SK-N-SH treated with all-trans-retinoic acid at 6 μM for 48 hours (cell line): ENCODE results near the gene NTNG1.

Source experiments
- ATAC-seq: fragments of 200-7000 bp; cut with Tn5 transposase; 3 replicates; pipeline ENCODE4 v1.9.1; 2020; ENCODE audit warnings: mild to moderate bottlenecking, moderate library complexity
- ARNTL ChIP-seq: fragments of 450-650 bp; formaldehyde crosslinking; IDR thresholded peaks from 2 replicates; pipeline ENCODE4 v1.5.0; 2020; ENCODE audit warnings: low read depth, mild to moderate bottlenecking, moderate library complexity, borderline replicate concordance
- BACH2 ChIP-seq: fragments of 250-450 bp; sonication (Bioruptor Pico); IDR thresholded peaks from 2 replicates; pipeline ENCODE4 v1.9.0; 2021; ENCODE audit warnings: mild to moderate bottlenecking, borderline replicate concordance
- CSDC2 ChIP-seq: fragments of 250-450 bp; sonication (Bioruptor Pico); IDR thresholded peaks from 2 replicates; pipeline ENCODE4 v1.5.0; 2020; ENCODE audit warnings: mild to moderate bottlenecking, moderate library complexity
- ESRRG ChIP-seq: fragments of 250-450 bp; sonication (Bioruptor Pico); IDR thresholded peaks from 2 replicates; pipeline ENCODE4 v1.6.1; 2021; ENCODE audit warnings: mild to moderate bottlenecking
- GLIS3 ChIP-seq: fragments of 250-450 bp; sonication (Bioruptor Pico); IDR thresholded peaks from 2 replicates; pipeline ENCODE4 v1.5.0; 2020; ENCODE audit warnings: mild to moderate bottlenecking, moderate library complexity
- ISL1 ChIP-seq: fragments of 250-450 bp; sonication (Bioruptor Pico); IDR thresholded peaks from 2 replicates; pipeline ENCODE4 v2.1.2; 2022; ENCODE audit warnings: mild to moderate bottlenecking, moderate library complexity
- OSR1 ChIP-seq: fragments of 250-450 bp; sonication (Bioruptor Pico); IDR thresholded peaks from 2 replicates; pipeline ENCODE4 v1.8.0; 2022; ENCODE audit warnings: moderate library complexity, mild to moderate bottlenecking, inconsistent platforms
- PPARA ChIP-seq: fragments of 250-450 bp; sonication (Bioruptor Pico); IDR thresholded peaks from 2 replicates; pipeline ENCODE4 v1.5.0; 2020; ENCODE audit warnings: mild to moderate bottlenecking, borderline replicate concordance
- RARB ChIP-seq: fragments of 250-450 bp; sonication (Bioruptor Pico); IDR thresholded peaks from 2 replicates; pipeline ENCODE4 v1.8.0; 2021; ENCODE audit warnings: mild to moderate bottlenecking, moderate library complexity
- SNAI2 ChIP-seq: fragments of 250-450 bp; sonication (Bioruptor Pico); IDR thresholded peaks from 2 replicates; pipeline ENCODE4 v1.5.0; 2020; ENCODE audit warnings: mild to moderate bottlenecking, moderate library complexity
- TCF4 ChIP-seq: fragments of 250-450 bp; sonication (Bioruptor Pico); IDR thresholded peaks from 2 replicates; pipeline ENCODE4 v1.8.0; 2021; ENCODE audit warnings: mild to moderate bottlenecking, moderate library complexity, borderline replicate concordance
- TOX ChIP-seq: fragments of 250-450 bp; sonication (Bioruptor Pico); IDR thresholded peaks from 2 replicates; pipeline ENCODE4 v1.8.0; 2021; ENCODE audit warnings: mild to moderate bottlenecking, moderate library complexity, borderline replicate concordance
- ZC3H10 ChIP-seq: fragments of 250-450 bp; sonication (Bioruptor Pico); IDR thresholded peaks from 2 replicates; pipeline ENCODE4 v1.5.1; 2021; ENCODE audit warnings: mild to moderate bottlenecking, moderate library complexity
- ZFP3 ChIP-seq: fragments of 250-450 bp; sonication (Bioruptor Pico); IDR thresholded peaks from 2 replicates; pipeline ENCODE4 v1.5.0; 2020; ENCODE audit warnings: mild to moderate bottlenecking, moderate library complexity
- ZFP30 ChIP-seq: fragments of 450-650 bp; formaldehyde crosslinking; IDR thresholded peaks from 2 replicates; pipeline ENCODE4 v1.5.0; 2022; ENCODE audit warnings: mild to moderate bottlenecking, moderate library complexity
- ZNF565 ChIP-seq: fragments of 450-650 bp; formaldehyde crosslinking; conservative IDR thresholded peaks from 2 replicates; pipeline ENCODE4 v1.5.0; 2020; ENCODE audit warnings: low read depth, mild to moderate bottlenecking, moderate library complexity
- ZNF70 ChIP-seq: fragments of 450-650 bp; formaldehyde crosslinking; IDR thresholded peaks from 2 replicates; pipeline ENCODE4 v1.5.0; 2020; ENCODE audit warnings: mild to moderate bottlenecking, moderate library complexity
- ZNF8 ChIP-seq: fragments of 450-650 bp; formaldehyde crosslinking; IDR thresholded peaks from 2 replicates; pipeline ENCODE4 v1.5.0; 2020; ENCODE audit warnings: mild to moderate bottlenecking, moderate library complexity
- TF ChIP-seq, protein P1 (sequence below): fragments of 250-450 bp; sonication (Bioruptor Pico); IDR thresholded peaks from 2 replicates; pipeline ENCODE4 v1.5.1; 2020; ENCODE audit warnings: low read depth, mild to moderate bottlenecking, moderate library complexity
- TF ChIP-seq, protein P2 (sequence below): fragments of 250-450 bp; sonication (Bioruptor Pico); IDR thresholded peaks from 2 replicates; pipeline ENCODE4 v1.5.1; 2021; ENCODE audit warnings: mild to moderate bottlenecking, moderate library complexity
- TF ChIP-seq, protein P3 (sequence below): fragments of 250-450 bp; sonication (Bioruptor Pico); IDR thresholded peaks from 2 replicates; pipeline ENCODE4 v1.8.0; 2021; ENCODE audit warnings: low read depth, mild to moderate bottlenecking, moderate library complexity, borderline replicate concordance
- TF ChIP-seq, protein P4 (sequence below): fragments of 250-450 bp; sonication (Bioruptor Pico); IDR thresholded peaks from 2 replicates; pipeline ENCODE4 v1.5.0; 2020; ENCODE audit warnings: mild to moderate bottlenecking, moderate library complexity
- TF ChIP-seq, protein P5 (sequence below): fragments of 250-450 bp; sonication (Bioruptor Pico); IDR thresholded peaks from 2 replicates; pipeline ENCODE4 v1.8.0; 2020; ENCODE audit warnings: mild to moderate bottlenecking, moderate library complexity, borderline replicate concordance

NTNG1 gene

DNA sequence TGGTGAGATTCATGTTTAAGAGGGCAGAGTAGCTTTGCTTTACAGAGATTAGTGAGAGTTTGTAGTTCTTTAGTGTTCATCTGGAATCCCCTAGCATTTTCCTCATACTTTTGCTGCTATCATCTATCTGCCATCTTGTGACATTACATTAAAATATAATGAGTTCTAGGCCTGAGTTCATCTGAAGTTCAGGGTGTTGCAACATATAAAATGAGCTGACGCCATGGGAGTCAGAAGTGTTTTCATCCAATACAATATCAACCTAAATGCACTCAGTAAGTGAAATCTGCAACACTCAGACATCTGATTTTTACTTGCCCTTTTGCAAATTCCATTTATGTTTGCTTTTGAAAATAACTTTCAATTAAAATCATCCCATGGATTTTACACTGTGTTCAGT is 153.8 kb downstream of the NTNG1 start:
- ATAC-seq, result no peak
- TF ChIP-seq CSDC2 (CRISPR knock-in tag), result no peak
- no peak for TF ChIP-seq SNAI2 (CRISPR knock-in tag)
- TF ChIP-seq, protein P1, sequence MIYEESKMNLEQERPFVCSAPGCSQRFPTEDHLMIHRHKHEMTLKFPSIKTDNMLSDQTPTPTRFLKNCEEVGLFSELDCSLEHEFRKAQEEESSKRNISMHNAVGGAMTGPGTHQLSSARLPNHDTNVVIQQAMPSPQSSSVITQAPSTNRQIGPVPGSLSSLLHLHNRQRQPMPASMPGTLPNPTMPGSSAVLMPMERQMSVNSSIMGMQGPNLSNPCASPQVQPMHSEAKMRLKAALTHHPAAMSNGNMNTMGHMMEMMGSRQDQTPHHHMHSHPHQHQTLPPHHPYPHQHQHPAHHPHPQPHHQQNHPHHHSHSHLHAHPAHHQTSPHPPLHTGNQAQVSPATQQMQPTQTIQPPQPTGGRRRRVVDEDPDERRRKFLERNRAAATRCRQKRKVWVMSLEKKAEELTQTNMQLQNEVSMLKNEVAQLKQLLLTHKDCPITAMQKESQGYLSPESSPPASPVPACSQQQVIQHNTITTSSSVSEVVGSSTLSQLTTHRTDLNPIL (CRISPR knock-in tag), result no peak
- TF ChIP-seq ISL1, result peak; percentile 41; the same call in 1 of the 2 replicates
- no peak for TF ChIP-seq ESRRG (CRISPR knock-in tag)
- no peak for TF ChIP-seq TCF4

DNA sequence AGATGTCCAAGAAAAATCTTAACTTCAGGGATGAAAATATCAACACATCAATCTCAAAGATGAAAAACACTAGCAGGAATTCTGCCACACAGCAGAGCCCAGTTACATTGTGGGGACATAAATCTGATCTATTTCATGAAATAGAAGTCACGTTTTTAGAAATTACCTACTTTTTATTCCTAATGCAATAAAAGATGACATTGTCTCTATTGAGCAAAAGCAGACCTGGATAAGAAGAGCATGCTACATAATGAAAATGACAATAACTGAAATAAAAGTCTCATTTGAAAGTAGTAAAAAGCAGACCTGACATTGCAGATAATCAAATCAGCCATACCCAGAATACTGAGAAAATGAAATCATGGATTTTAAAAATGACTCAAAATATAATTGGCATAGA is 156.8 kb downstream of the NTNG1 start:
- no peak for ATAC-seq
- peak; percentile 64 for TF ChIP-seq GLIS3 (CRISPR knock-in tag)
- 0 out of 2 replicates have a peak, but pooled peaks have one; percentile 66 for TF ChIP-seq SNAI2 (CRISPR knock-in tag)
- TF ChIP-seq, protein P2, sequence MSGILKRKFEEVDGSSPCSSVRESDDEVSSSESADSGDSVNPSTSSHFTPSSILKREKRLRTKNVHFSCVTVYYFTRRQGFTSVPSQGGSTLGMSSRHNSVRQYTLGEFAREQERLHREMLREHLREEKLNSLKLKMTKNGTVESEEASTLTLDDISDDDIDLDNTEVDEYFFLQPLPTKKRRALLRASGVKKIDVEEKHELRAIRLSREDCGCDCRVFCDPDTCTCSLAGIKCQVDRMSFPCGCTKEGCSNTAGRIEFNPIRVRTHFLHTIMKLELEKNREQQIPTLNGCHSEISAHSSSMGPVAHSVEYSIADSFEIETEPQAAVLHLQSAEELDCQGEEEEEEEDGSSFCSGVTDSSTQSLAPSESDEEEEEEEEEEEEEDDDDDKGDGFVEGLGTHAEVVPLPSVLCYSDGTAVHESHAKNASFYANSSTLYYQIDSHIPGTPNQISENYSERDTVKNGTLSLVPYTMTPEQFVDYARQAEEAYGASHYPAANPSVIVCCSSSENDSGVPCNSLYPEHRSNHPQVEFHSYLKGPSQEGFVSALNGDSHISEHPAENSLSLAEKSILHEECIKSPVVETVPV (CRISPR knock-in tag), result peak; percentile 78; the same call in 1 of the 2 replicates
- TF ChIP-seq, protein P3, sequence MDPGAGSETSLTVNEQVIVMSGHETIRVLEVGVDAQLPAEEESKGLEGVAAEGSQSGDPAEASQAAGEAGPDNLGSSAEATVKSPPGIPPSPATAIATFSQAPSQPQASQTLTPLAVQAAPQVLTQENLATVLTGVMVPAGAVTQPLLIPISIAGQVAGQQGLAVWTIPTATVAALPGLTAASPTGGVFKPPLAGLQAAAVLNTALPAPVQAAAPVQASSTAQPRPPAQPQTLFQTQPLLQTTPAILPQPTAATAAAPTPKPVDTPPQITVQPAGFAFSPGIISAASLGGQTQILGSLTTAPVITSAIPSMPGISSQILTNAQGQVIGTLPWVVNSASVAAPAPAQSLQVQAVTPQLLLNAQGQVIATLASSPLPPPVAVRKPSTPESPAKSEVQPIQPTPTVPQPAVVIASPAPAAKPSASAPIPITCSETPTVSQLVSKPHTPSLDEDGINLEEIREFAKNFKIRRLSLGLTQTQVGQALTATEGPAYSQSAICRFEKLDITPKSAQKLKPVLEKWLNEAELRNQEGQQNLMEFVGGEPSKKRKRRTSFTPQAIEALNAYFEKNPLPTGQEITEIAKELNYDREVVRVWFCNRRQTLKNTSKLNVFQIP (CRISPR knock-in tag), result peak; percentile 78; the same call in 1 of the 2 replicates
- peak; percentile 96 for TF ChIP-seq TCF4
- TF ChIP-seq PPARA (CRISPR knock-in tag), result no peak
- TF ChIP-seq ZNF565 (CRISPR knock-in tag), result no peak
- TF ChIP-seq, protein P1 (CRISPR knock-in tag), result peak; percentile 93
- TF ChIP-seq, protein P4, sequence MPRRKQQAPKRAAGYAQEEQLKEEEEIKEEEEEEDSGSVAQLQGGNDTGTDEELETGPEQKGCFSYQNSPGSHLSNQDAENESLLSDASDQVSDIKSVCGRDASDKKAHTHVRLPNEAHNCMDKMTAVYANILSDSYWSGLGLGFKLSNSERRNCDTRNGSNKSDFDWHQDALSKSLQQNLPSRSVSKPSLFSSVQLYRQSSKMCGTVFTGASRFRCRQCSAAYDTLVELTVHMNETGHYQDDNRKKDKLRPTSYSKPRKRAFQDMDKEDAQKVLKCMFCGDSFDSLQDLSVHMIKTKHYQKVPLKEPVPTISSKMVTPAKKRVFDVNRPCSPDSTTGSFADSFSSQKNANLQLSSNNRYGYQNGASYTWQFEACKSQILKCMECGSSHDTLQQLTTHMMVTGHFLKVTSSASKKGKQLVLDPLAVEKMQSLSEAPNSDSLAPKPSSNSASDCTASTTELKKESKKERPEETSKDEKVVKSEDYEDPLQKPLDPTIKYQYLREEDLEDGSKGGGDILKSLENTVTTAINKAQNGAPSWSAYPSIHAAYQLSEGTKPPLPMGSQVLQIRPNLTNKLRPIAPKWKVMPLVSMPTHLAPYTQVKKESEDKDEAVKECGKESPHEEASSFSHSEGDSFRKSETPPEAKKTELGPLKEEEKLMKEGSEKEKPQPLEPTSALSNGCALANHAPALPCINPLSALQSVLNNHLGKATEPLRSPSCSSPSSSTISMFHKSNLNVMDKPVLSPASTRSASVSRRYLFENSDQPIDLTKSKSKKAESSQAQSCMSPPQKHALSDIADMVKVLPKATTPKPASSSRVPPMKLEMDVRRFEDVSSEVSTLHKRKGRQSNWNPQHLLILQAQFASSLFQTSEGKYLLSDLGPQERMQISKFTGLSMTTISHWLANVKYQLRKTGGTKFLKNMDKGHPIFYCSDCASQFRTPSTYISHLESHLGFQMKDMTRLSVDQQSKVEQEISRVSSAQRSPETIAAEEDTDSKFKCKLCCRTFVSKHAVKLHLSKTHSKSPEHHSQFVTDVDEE (CRISPR knock-in tag), result peak; percentile 96
- no peak; the same call in 1 of the 2 replicates for TF ChIP-seq ZFP30 (CRISPR knock-in tag)
- TF ChIP-seq, protein P5, sequence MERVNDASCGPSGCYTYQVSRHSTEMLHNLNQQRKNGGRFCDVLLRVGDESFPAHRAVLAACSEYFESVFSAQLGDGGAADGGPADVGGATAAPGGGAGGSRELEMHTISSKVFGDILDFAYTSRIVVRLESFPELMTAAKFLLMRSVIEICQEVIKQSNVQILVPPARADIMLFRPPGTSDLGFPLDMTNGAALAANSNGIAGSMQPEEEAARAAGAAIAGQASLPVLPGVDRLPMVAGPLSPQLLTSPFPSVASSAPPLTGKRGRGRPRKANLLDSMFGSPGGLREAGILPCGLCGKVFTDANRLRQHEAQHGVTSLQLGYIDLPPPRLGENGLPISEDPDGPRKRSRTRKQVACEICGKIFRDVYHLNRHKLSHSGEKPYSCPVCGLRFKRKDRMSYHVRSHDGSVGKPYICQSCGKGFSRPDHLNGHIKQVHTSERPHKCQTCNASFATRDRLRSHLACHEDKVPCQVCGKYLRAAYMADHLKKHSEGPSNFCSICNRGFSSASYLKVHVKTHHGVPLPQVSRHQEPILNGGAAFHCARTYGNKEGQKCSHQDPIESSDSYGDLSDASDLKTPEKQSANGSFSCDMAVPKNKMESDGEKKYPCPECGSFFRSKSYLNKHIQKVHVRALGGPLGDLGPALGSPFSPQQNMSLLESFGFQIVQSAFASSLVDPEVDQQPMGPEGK (CRISPR knock-in tag), result peak; percentile 74
- TF ChIP-seq ESRRG (CRISPR knock-in tag), result peak; percentile 91
- TF ChIP-seq RARB (CRISPR knock-in tag), result no peak
- TF ChIP-seq ZFP3 (CRISPR knock-in tag), result no peak
- 0 out of 2 replicates have a peak, but pooled peaks have one; percentile 10 for TF ChIP-seq ZNF70 (CRISPR knock-in tag)
- TF ChIP-seq ARNTL (CRISPR knock-in tag), result peak; percentile 22; the same call in 1 of the 2 replicates
- peak; percentile 98 for TF ChIP-seq ISL1
- TF ChIP-seq BACH2, result no peak
- TF ChIP-seq ZNF8, result 0 out of 2 replicates have a peak, but pooled peaks have one; percentile 15
- TF ChIP-seq CSDC2 (CRISPR knock-in tag), result no peak
- TF ChIP-seq TOX (CRISPR knock-in tag), result no peak
- peak; percentile 37; the same call in 1 of the 2 replicates for TF ChIP-seq ZC3H10 (CRISPR knock-in tag)
- TF ChIP-seq OSR1 (CRISPR knock-in tag), result no peak
